Pons (tissue), 1 donor: ENCODE measurements around the gene SPDYE3.
A peak's percentile ranks its signal among the peaks of the same experiment; 100 is the strongest.
"Not testable (repeated sequence)": the region's sequence is repeated elsewhere in the genome, so short reads cannot be mapped to it uniquely, and the experiment has no call there.

ENCODE experiments used
- DNase-seq: peaks from one replicate; pipeline ENCODE4 v3.0.0-alpha.2; 2016; ENCODE audit warnings: low spot score

Gene SPDYE3

GRCh38 chr7:100352230-100352781, 44.8 kb downstream of the SPDYE3 start:
- DNase-seq, result not testable (repeated sequence)

GRCh38 chr7:100352984-100353684, 45.6 kb downstream of the SPDYE3 start:
- no peak for DNase-seq

- no peak for DNase-seq
Measured at GRCh38 chr7:100353685-100354330, 46.3 kb downstream of the SPDYE3 start.

- no peak for DNase-seq
Measured at GRCh38 chr7:100356416-100357068, 49.0 kb downstream of the SPDYE3 start.

GRCh38 chr7:100357131-100357561, 49.6 kb downstream of the SPDYE3 start:
- no peak for DNase-seq

- DNase-seq, result no peak
Measured at GRCh38 chr7:100358027-100358856, 50.7 kb downstream of the SPDYE3 start, which contains the start of gene PILRB. PILRB (plus strand) TSS chr7:100358117; CDS start chr7:100358303, 186 bp downstream.

GRCh38 chr7:100358857-100359212, 51.3 kb downstream of the SPDYE3 start:
- DNase-seq, result no peak

- no peak for DNase-seq
Measured at GRCh38 chr7:100360135-100360854, 52.8 kb downstream of the SPDYE3 start.

- no peak for DNase-seq
Measured at GRCh38 chr7:100363098-100363497, 55.6 kb downstream of the SPDYE3 start.

GRCh38 chr7:100363797-100364196, 56.3 kb downstream of the SPDYE3 start:
- DNase-seq, result not testable (repeated sequence)

GRCh38 chr7:100364480-100364879, 57.0 kb downstream of the SPDYE3 start:
- DNase-seq, result no peak

- DNase-seq, result not testable (repeated sequence)
Measured at GRCh38 chr7:100365998-100366367, 58.5 kb downstream of the SPDYE3 start.

- no peak for DNase-seq
Measured at GRCh38 chr7:100366411-100367250, 59.1 kb downstream of the SPDYE3 start.

GRCh38 chr7:100367251-100367620, 59.7 kb downstream of the SPDYE3 start:
- DNase-seq, result no peak

GRCh38 chr7:100367676-100368613, 60.4 kb downstream of the SPDYE3 start:
- peak; percentile 29 for DNase-seq

- DNase-seq, result peak; percentile 80
Measured at GRCh38 chr7:100369105-100369504, 61.6 kb downstream of the SPDYE3 start.

GRCh38 chr7:100370303-100370702, 62.8 kb downstream of the SPDYE3 start:
- no peak for DNase-seq

- DNase-seq, result no peak
Measured at GRCh38 chr7:100370746-100371145, 63.2 kb downstream of the SPDYE3 start.

- DNase-seq, result no peak
Measured at GRCh38 chr7:100371561-100372171, 64.2 kb downstream of the SPDYE3 start.
